HepG2 (cell line): Measurements from ENCODE around the gene SLC1A4. TPM values are rescaled to one million over a fixed set of nuclear protein-coding genes. Genes with fewer than 3 reads are reported as not detected.
A peak's percentile ranks its signal among the peaks of the same experiment; 100 is the strongest.

ENCODE experiments used
- ARID3A ChIP-seq: IDR thresholded peaks from 2 replicates; pipeline ENCODE4 v1.6.1; 2012; ENCODE audit warnings: low read depth, low read length, improper control_type of control experiment
- BORCS8-MEF2B ChIP-seq: sonication (generic); formaldehyde crosslinking; IDR thresholded peaks from 2 replicates; pipeline ENCODE4 v1.8.0; 2022; ENCODE audit warnings: mild to moderate bottlenecking, missing genetic modification reagents
- KLF12 ChIP-seq: sonication (generic); formaldehyde crosslinking; IDR thresholded peaks from 2 replicates; pipeline ENCODE4 v1.4.0; 2020; ENCODE audit warnings: missing genetic modification reagents, borderline replicate concordance
- KLF9 ChIP-seq: IDR thresholded peaks from 2 replicates; pipeline ENCODE4 v1.6.1; 2016; ENCODE audit warnings: low read depth
- TCF12 ChIP-seq, 2 experiments: fragments of 450-650 bp in 1 of 2; sonication (generic) in 1 of 2; formaldehyde crosslinking in 1 of 2; IDR thresholded peaks; 2 replicates each; pipeline versions ENCODE4 v1.6.1 to v1.8.0; 2017 to 2022; ENCODE audit warnings: antibody characterized with exemption in 1 of 2, mild to moderate bottlenecking in 1 of 2, missing genetic modification reagents in 1 of 2, moderate library complexity in 1 of 2
- TFDP2 ChIP-seq: sonication (generic); formaldehyde crosslinking; IDR thresholded peaks from 2 replicates; pipeline ENCODE4 v1.4.0; 2020; ENCODE audit warnings: missing genetic modification reagents
- TOPORS ChIP-seq: sonication (generic); formaldehyde crosslinking; IDR thresholded peaks from 2 replicates; pipeline ENCODE4 v1.8.0; 2023; ENCODE audit warnings: mild to moderate bottlenecking, missing genetic modification reagents
- XRCC5 ChIP-seq: fragments of 200-400 bp; formaldehyde crosslinking; optimal IDR thresholded peaks from 2 replicates; pipeline ENCODE3; 2017; ENCODE audit warnings: mild to moderate bottlenecking, low read length
- ZBTB21 ChIP-seq: sonication (generic); formaldehyde crosslinking; IDR thresholded peaks from 2 replicates; pipeline ENCODE4 v1.4.0; 2020; ENCODE audit warnings: missing genetic modification reagents
- ZNF264 ChIP-seq: sonication (generic); formaldehyde crosslinking; IDR thresholded peaks from 2 replicates; pipeline ENCODE4 v1.4.0; 2020; ENCODE audit warnings: missing genetic modification reagents
- ZNF280B ChIP-seq: sonication (generic); formaldehyde crosslinking; IDR thresholded peaks from 2 replicates; pipeline ENCODE4 v1.5.0; 2020; ENCODE audit warnings: missing genetic modification reagents, mild to moderate bottlenecking, borderline replicate concordance
- ZNF382 ChIP-seq: sonication (generic); formaldehyde crosslinking; IDR thresholded peaks from 2 replicates; pipeline ENCODE4 v1.5.0; 2020; ENCODE audit warnings: missing genetic modification reagents, mild to moderate bottlenecking, borderline replicate concordance
- ZNF446 ChIP-seq: sonication (generic); formaldehyde crosslinking; IDR thresholded peaks from 2 replicates; pipeline ENCODE4 v1.5.0; 2020; ENCODE audit warnings: mild to moderate bottlenecking, missing genetic modification reagents
- ZNF549 ChIP-seq: sonication (generic); formaldehyde crosslinking; IDR thresholded peaks from 2 replicates; pipeline ENCODE4 v1.5.0; 2020; ENCODE audit warnings: missing genetic modification reagents
- ZNF614 ChIP-seq: IDR thresholded peaks from 2 replicates; pipeline ENCODE4 v1.6.1; 2018; ENCODE audit warnings: missing biosample characterization, missing genetic modification reagents, inconsistent platforms, borderline replicate concordance
- ZNF678 ChIP-seq: sonication (generic); formaldehyde crosslinking; IDR thresholded peaks from 2 replicates; pipeline ENCODE4 v1.4.0; 2020; ENCODE audit warnings: mild to moderate bottlenecking, missing genetic modification reagents
- ZNF761 ChIP-seq: sonication (generic); formaldehyde crosslinking; conservative IDR thresholded peaks from 2 replicates; pipeline ENCODE4 v1.4.0; 2020; ENCODE audit warnings: mild to moderate bottlenecking, missing genetic modification reagents
- ZNF792 ChIP-seq: IDR thresholded peaks from 2 replicates; pipeline ENCODE4 v1.6.1; 2016
- polyA plus RNA-seq, 8 experiments: library from polyadenylated mRNA; depleted of rRNA in 3 of 8; stranded (reverse) in 7 of 8; unstranded in 1 of 8; fragments of >200 nt; fragmentation: Illumina TruSeq in 4 of 8; extraction: Trizol in 4 of 8; gene quantifications; 2 replicates each; pipeline versions ENCODE4 v1.2.1 to v1.2.3, GENCODE V29; 2011 to 2016; ENCODE audit warnings: low read depth in 4 of 8, missing spikeins in 1 of 8, mixed read lengths in 1 of 8; ENCODE audit not compliant: insufficient read depth in 1 of 8
- total RNA-seq, 5 experiments: library from RNA; depleted of rRNA; stranded (reverse); fragments of >200 nt; fragmentation: Illumina TruSeq; extraction: Trizol; gene quantifications; 2 replicates each; pipeline ENCODE4 v1.2.3, GENCODE V29; 2016; ENCODE audit warnings: low read depth in 1 of 5
- TF ChIP-seq, protein P1 (sequence below): sonication (generic); formaldehyde crosslinking; IDR thresholded peaks from 2 replicates; pipeline ENCODE4 v1.5.1; 2020; ENCODE audit warnings: missing genetic modification reagents, mild to moderate bottlenecking, borderline replicate concordance
- TF ChIP-seq, protein P2 (sequence below): sonication (generic); formaldehyde crosslinking; IDR thresholded peaks from 2 replicates; pipeline ENCODE4 v1.4.0; 2020; ENCODE audit warnings: missing genetic modification reagents

Gene SLC1A4
- total and polyA plus RNA-seq, 2 of the 13 experiments (the other 11 are each of a cell fraction or from before 2014, with no cell fraction given): 21.0 to 39.6 TPM

- TF ChIP-seq, protein P1, sequence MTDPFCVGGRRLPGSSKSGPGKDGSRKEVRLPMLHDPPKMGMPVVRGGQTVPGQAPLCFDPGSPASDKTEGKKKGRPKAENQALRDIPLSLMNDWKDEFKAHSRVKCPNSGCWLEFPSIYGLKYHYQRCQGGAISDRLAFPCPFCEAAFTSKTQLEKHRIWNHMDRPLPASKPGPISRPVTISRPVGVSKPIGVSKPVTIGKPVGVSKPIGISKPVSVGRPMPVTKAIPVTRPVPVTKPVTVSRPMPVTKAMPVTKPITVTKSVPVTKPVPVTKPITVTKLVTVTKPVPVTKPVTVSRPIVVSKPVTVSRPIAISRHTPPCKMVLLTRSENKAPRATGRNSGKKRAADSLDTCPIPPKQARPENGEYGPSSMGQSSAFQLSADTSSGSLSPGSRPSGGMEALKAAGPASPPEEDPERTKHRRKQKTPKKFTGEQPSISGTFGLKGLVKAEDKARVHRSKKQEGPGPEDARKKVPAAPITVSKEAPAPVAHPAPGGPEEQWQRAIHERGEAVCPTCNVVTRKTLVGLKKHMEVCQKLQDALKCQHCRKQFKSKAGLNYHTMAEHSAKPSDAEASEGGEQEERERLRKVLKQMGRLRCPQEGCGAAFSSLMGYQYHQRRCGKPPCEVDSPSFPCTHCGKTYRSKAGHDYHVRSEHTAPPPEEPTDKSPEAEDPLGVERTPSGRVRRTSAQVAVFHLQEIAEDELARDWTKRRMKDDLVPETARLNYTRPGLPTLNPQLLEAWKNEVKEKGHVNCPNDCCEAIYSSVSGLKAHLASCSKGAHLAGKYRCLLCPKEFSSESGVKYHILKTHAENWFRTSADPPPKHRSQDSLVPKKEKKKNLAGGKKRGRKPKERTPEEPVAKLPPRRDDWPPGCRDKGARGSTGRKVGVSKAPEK (CRISPR knock-in tag): peak; percentile 59; the same call in 1 of the 2 replicates
- TF ChIP-seq ZNF446 (CRISPR knock-in tag) (peak; percentile 91), TCF12 (IDR thresholded peaks at IDR 0.05) (no peak), TCF12 (CRISPR knock-in tag; IDR thresholded peaks at IDR 0.05) (0 out of 2 replicates have a peak, but pooled peaks have one; percentile 76), ZNF382 (CRISPR knock-in tag) (no peak), TFDP2 (0 out of 2 replicates have a peak, but pooled peaks have one; percentile 37), ZNF792 (CRISPR knock-in tag) (0 out of 2 replicates have a peak, but pooled peaks have one; percentile 16), ZNF549 (CRISPR knock-in tag) (no peak), KLF9 (CRISPR knock-in tag) (0 out of 2 replicates have a peak, but pooled peaks have one; percentile 72), XRCC5 (peak; percentile 56), ARID3A (no peak), ZNF614 (CRISPR knock-in tag) (peak; percentile 58; the same call in 1 of the 2 replicates), ZNF264 (CRISPR knock-in tag) (0 out of 2 replicates have a peak, but pooled peaks have one; percentile 8), BORCS8-MEF2B (peak; percentile 83), ZNF280B (no peak), ZNF761 (CRISPR knock-in tag) (peak; percentile 84; the same call in 1 of the 2 replicates), ZBTB21 (CRISPR knock-in tag) (0 out of 2 replicates have a peak, but pooled peaks have one; percentile 25), ZNF678 (CRISPR knock-in tag) (0 out of 2 replicates have a peak, but pooled peaks have one; percentile 48), TOPORS (CRISPR knock-in tag) (peak; percentile 78), KLF12 (CRISPR knock-in tag) (no peak)
- TF ChIP-seq, protein P2, sequence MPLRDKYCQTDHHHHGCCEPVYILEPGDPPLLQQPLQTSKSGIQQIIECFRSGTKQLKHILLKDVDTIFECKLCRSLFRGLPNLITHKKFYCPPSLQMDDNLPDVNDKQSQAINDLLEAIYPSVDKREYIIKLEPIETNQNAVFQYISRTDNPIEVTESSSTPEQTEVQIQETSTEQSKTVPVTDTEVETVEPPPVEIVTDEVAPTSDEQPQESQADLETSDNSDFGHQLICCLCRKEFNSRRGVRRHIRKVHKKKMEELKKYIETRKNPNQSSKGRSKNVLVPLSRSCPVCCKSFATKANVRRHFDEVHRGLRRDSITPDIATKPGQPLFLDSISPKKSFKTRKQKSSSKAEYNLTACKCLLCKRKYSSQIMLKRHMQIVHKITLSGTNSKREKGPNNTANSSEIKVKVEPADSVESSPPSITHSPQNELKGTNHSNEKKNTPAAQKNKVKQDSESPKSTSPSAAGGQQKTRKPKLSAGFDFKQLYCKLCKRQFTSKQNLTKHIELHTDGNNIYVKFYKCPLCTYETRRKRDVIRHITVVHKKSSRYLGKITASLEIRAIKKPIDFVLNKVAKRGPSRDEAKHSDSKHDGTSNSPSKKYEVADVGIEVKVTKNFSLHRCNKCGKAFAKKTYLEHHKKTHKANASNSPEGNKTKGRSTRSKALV (CRISPR knock-in tag): peak; percentile 88
Measured at GRCh38 chr2:64988420-64989125, 626 bp upstream of the SLC1A4 start (continued).
